ENCODE measurements around the gene SPATA2L.
A peak's percentile ranks its signal among the peaks of the same experiment; 100 is the strongest.

Gene SPATA2L

GRCh38 chr16:89701425-89702406 lies at the start of gene SPATA2L:
Gene SPATA2L (minus strand): TSS chr16:89701705. CDS start chr16:89701232, 473 bp downstream.
- DNase-seq (ENCODE audit: low read depth in 2 of 2), result peak; percentile 95 to 96

- DNase-seq (ENCODE audit: low read depth in 2 of 2), result no peak
Measured at GRCh38 chr16:89749637-89750036, 48.1 kb upstream of the SPATA2L start.

- no peak for DNase-seq (ENCODE audit: low read depth in 2 of 2)
Measured at GRCh38 chr16:89748921-89749320, 47.4 kb upstream of the SPATA2L start.

GRCh38 chr16:89748076-89748475 lies 46.6 kb upstream of the SPATA2L start:
- no peak for DNase-seq (ENCODE audit: low read depth in 2 of 2)

- DNase-seq (ENCODE audit: low read depth in 2 of 2), result no peak
Measured at GRCh38 chr16:89746043-89746442, 44.5 kb upstream of the SPATA2L start.

GRCh38 chr16:89744813-89745212 lies 43.3 kb upstream of the SPATA2L start:
- no peak for DNase-seq (ENCODE audit: low read depth in 2 of 2)

- DNase-seq (ENCODE audit: low read depth in 2 of 2), result no peak
Measured at GRCh38 chr16:89742948-89743347, 41.4 kb upstream of the SPATA2L start.

GRCh38 chr16:89741342-89742014 lies 40.0 kb upstream of the SPATA2L start:
- no peak for DNase-seq (ENCODE audit: low read depth in 2 of 2)

- no peak for DNase-seq (ENCODE audit: low read depth in 2 of 2)
Measured at GRCh38 chr16:89739383-89739782, 37.9 kb upstream of the SPATA2L start.

GRCh38 chr16:89738538-89739317 lies 37.2 kb upstream of the SPATA2L start:
- no peak for DNase-seq (ENCODE audit: low read depth in 2 of 2)

GRCh38 chr16:89738072-89738377 lies 36.5 kb upstream of the SPATA2L start:
- DNase-seq (ENCODE audit: low read depth in 2 of 2), result no peak

- no peak for DNase-seq (ENCODE audit: low read depth in 2 of 2)
Measured at GRCh38 chr16:89737341-89738071, 36.0 kb upstream of the SPATA2L start.

GRCh38 chr16:89736554-89736953 lies 35.0 kb upstream of the SPATA2L start:
- DNase-seq (ENCODE audit: low read depth in 2 of 2), result no peak

GRCh38 chr16:89733792-89734191 lies 32.3 kb upstream of the SPATA2L start:
- no peak for DNase-seq (ENCODE audit: low read depth in 2 of 2)

GRCh38 chr16:89733322-89733721 lies 31.8 kb upstream of the SPATA2L start:
- DNase-seq (ENCODE audit: low read depth in 2 of 2), result no peak

GRCh38 chr16:89732918-89733242 lies 31.4 kb upstream of the SPATA2L start:
- no peak for DNase-seq (ENCODE audit: low read depth in 2 of 2)

- no peak for DNase-seq (ENCODE audit: low read depth in 2 of 2)
Measured at GRCh38 chr16:89732142-89732917, 30.8 kb upstream of the SPATA2L start.

- no peak for DNase-seq (ENCODE audit: low read depth in 2 of 2)
Measured at GRCh38 chr16:89730610-89731234, 29.2 kb upstream of the SPATA2L start.

- no peak for DNase-seq (ENCODE audit: low read depth in 2 of 2)
Measured at GRCh38 chr16:89729863-89730593, 28.5 kb upstream of the SPATA2L start.

- DNase-seq (ENCODE audit: low read depth in 2 of 2), result no peak
Measured at GRCh38 chr16:89729293-89729692, 27.8 kb upstream of the SPATA2L start.
